Endothelial cell of umbilical vein (primary cell): ENCODE results near the gene SLC35A3.

Experiments used
- CTCF ChIP-seq, 2 donors: IDR thresholded peaks; 1 replicate in 1 of 2; 2 replicates in 1 of 2; pipeline ENCODE4 v1.5.1; 2011; ENCODE audit warnings: low read length in 2 of 2, mild to moderate bottlenecking in 2 of 2, moderate library complexity in 2 of 2, control low read depth in 1 of 2, inconsistent platforms in 1 of 2, low read depth in 1 of 2; ENCODE audit not compliant: insufficient read depth in 1 of 2; ENCODE audit errors: extremely low read depth in 1 of 2
- EZH2 ChIP-seq: IDR thresholded peaks from 2 replicates; pipeline ENCODE4 v1.6.1; 2012; ENCODE audit warnings: borderline replicate concordance, low read depth, mild to moderate bottlenecking, moderate library complexity, low read length, inconsistent platforms; ENCODE audit not compliant: severe bottlenecking
- JUN ChIP-seq: IDR thresholded peaks from 2 replicates; pipeline ENCODE4 v1.6.1; 2011; ENCODE audit warnings: borderline replicate concordance, low read depth; ENCODE audit not compliant: insufficient read length, insufficient read depth
- POLR2A ChIP-seq: IDR thresholded peaks from 2 replicates; pipeline ENCODE4 v1.6.1; 2012; ENCODE audit warnings: low read depth, mild to moderate bottlenecking, control low read depth, low read length

- TF ChIP-seq CTCF (IDR thresholded peaks at IDR 0.05; ENCODE audit: extremely low read depth in 1 of 2, insufficient read depth in 1 of 2, low read depth in 1 of 2, low read length in 2 of 2): no peak
- TF ChIP-seq POLR2A: no peak
- TF ChIP-seq EZH2: no peak
- TF ChIP-seq JUN: no peak
These were observed at the start of gene SLC35A3 for GRCh38 chr1:99969729-99970621.
